HCT116 (cell line): ENCODE results near the gene CSTF3. TPM values are rescaled to one million over a fixed set of nuclear protein-coding genes. Genes with fewer than 3 reads are reported as not detected.

Experiments
- ATAC-seq: fragments of 200-7000 bp; cut with Tn5 transposase; 2 replicates; pipeline ENCODE4 v1.9.1; 2020; ENCODE audit warnings: mild to moderate bottlenecking, moderate library complexity
- BruUV-seq: library from RNA; stranded (reverse); fragments of 400-500 nt; replicated peaks from 2 replicates; lab custom pipeline; 2021; lab: Mats Ljungman, UMichigan
- CTCF ChIA-PET: fragments of 300-600 bp; sonication (Branson Sonifier 250); formaldehyde crosslinking; loops from one replicate; lab custom pipeline; 2021; ENCODE audit warnings: antibody characterized with exemption; lab: Charles Lee
- POLR2A ChIA-PET: fragments of 300-600, 350-600 bp; sonication (Branson Sonifier 250); formaldehyde crosslinking; loops from one replicate; lab custom pipeline; 2021; ENCODE audit warnings: antibody characterized with exemption; lab: Charles Lee
- RAD21 ChIA-PET, 2 experiments: fragments of 300-600 bp; sonication (Branson Sonifier 250); formaldehyde crosslinking; loops; one replicate each; lab custom pipeline; 2023; ENCODE audit warnings: low total read pairs in 2 of 2; ENCODE audit not compliant: uncharacterized antibody in 2 of 2, unreplicated experiment in 2 of 2, low non-redundant PET in 1 of 2; lab: Charles Lee
- DNase-seq: peaks from one replicate; pipeline ENCODE4 v3.0.0-alpha.2; 2010; ENCODE audit warnings: low read depth, low spot score
- H2AFZ ChIP-seq: fragments of 200-600 bp; shearing (Covaris generic), sonication (generic); 2 replicates; pipeline ENCODE4 v1.6.1; 2017; ENCODE audit warnings: low read depth, mixed run types, mixed read lengths, antibody characterized with exemption, low read length; ENCODE audit not compliant: poor library complexity, severe bottlenecking
- H3K27ac ChIP-seq: 2 replicates; pipeline ENCODE4 v1.5.1; 2012; ENCODE audit warnings: low read depth, low read length
- H3K27me3 ChIP-seq: fragments of 200-600 bp; sonication (generic); 2 replicates; pipeline ENCODE4 v1.6.1; 2016; ENCODE audit warnings: mixed run types, low read length, mixed read lengths; ENCODE audit not compliant: insufficient read depth
- H3K36me3 ChIP-seq, 2 experiments: fragments of 200-500 bp in 1 of 2; fragments of 200-600 bp in 1 of 2; sonication (Bioruptor generic) in 1 of 2; sonication (generic) in 1 of 2; 2 replicates each; pipeline versions ENCODE4 v1.5.1 to v1.6.1; 2014 to 2016; ENCODE audit warnings: low read length in 2 of 2, inconsistent platforms in 1 of 2, mixed read lengths in 1 of 2, mixed run types in 1 of 2; ENCODE audit not compliant: insufficient read depth in 2 of 2, control insufficient read depth in 1 of 2
- H3K4me1 ChIP-seq, 2 experiments: fragments of 200-600 bp in 1 of 2; sonication (generic) in 1 of 2; 2 replicates each; pipeline versions ENCODE4 v1.5.1 to v1.6.1; 2012 to 2017; ENCODE audit warnings: low read length in 2 of 2, inconsistent platforms in 1 of 2, mild to moderate bottlenecking in 1 of 2, mixed read lengths in 1 of 2, mixed run types in 1 of 2, moderate library complexity in 1 of 2; ENCODE audit not compliant: insufficient read depth in 2 of 2, control insufficient read depth in 1 of 2
- H3K4me2 ChIP-seq: fragments of 200-600 bp; sonication (generic); 2 replicates; pipeline ENCODE4 v1.6.1; 2017; ENCODE audit warnings: mixed run types, low read length, mixed read lengths
- H3K4me3 ChIP-seq, 2 experiments: fragments of 200-600 bp in 1 of 2; sonication (generic) in 1 of 2; replicated peaks in 1 of 2; 2 replicates each; pipeline ENCODE4 v1.5.1; 2011 to 2016; ENCODE audit warnings: low read length in 2 of 2, control low read depth in 1 of 2, low read depth in 1 of 2, mild to moderate bottlenecking in 1 of 2, mixed read lengths in 1 of 2, mixed run types in 1 of 2
- H3K79me2 ChIP-seq: fragments of 200-600 bp; sonication (generic); 2 replicates; pipeline ENCODE4 v1.6.1; 2017; ENCODE audit warnings: mild to moderate bottlenecking, mixed run types, low read length, moderate library complexity, mixed read lengths; ENCODE audit not compliant: insufficient read depth
- H3K9ac ChIP-seq: fragments of 200-600 bp; sonication (generic); 2 replicates; pipeline ENCODE4 v1.6.1; 2016; ENCODE audit warnings: low read length, mixed read lengths
- H3K9me2 ChIP-seq: fragments of 200-600 bp; sonication (generic), shearing (Covaris generic); 2 replicates; pipeline ENCODE4 v1.6.1; 2017; ENCODE audit warnings: mixed run types, mild to moderate bottlenecking, moderate library complexity; ENCODE audit not compliant: insufficient read depth
- H3K9me3 ChIP-seq, 2 experiments: fragments of 200-500 bp in 1 of 2; fragments of 200-600 bp in 1 of 2; sonication (Bioruptor generic) in 1 of 2; sonication (generic) in 1 of 2; 2 replicates each; pipeline ENCODE4 v1.6.1; 2014 to 2017; ENCODE audit warnings: low read length in 2 of 2, mixed read lengths in 2 of 2, inconsistent platforms in 1 of 2, low read depth in 1 of 2, mild to moderate bottlenecking in 1 of 2, mixed run types in 1 of 2, moderate library complexity in 1 of 2; ENCODE audit not compliant: control insufficient read depth in 1 of 2, insufficient read depth in 1 of 2
- H4K20me1 ChIP-seq: fragments of 200-600 bp; sonication (generic), shearing (Covaris generic); 2 replicates; pipeline ENCODE4 v1.6.1; 2017; ENCODE audit warnings: mixed run types, mild to moderate bottlenecking, moderate library complexity; ENCODE audit not compliant: insufficient read depth
- CBX3 ChIP-seq: IDR thresholded peaks from 2 replicates; pipeline ENCODE4 v1.6.1; 2012; ENCODE audit warnings: low read depth
- CEBPB ChIP-seq: IDR thresholded peaks from 2 replicates; pipeline ENCODE4 v1.6.1; 2012; ENCODE audit warnings: low read depth
- EGR1 ChIP-seq: IDR thresholded peaks from 2 replicates; pipeline ENCODE4 v1.6.1; 2012; ENCODE audit warnings: low read depth
- ELF1 ChIP-seq: IDR thresholded peaks from 2 replicates; pipeline ENCODE4 v1.6.1; 2012; ENCODE audit warnings: low read depth, borderline replicate concordance
- EZH2 ChIP-seq: fragments of 200-600 bp; sonication (generic); IDR thresholded peaks from 2 replicates; pipeline ENCODE4 v1.6.1; 2017; ENCODE audit warnings: antibody characterized with exemption, mixed run types
- EZH2phosphoT487 ChIP-seq: fragments of 200-600 bp; IDR thresholded peaks from 2 replicates; pipeline ENCODE4 v1.6.1; 2018; ENCODE audit warnings: antibody characterized with exemption, borderline replicate concordance
- POLR2AphosphoS5 ChIP-seq: IDR thresholded peaks from 2 replicates; pipeline ENCODE4 v1.6.1; 2011; ENCODE audit warnings: mild to moderate bottlenecking, low read depth, low read length, moderate library complexity
- REST ChIP-seq: IDR thresholded peaks from 2 replicates; pipeline ENCODE4 v1.6.1; 2012; ENCODE audit warnings: low read depth
- SIN3A ChIP-seq: IDR thresholded peaks from 2 replicates; pipeline ENCODE4 v1.6.1; 2012; ENCODE audit warnings: low read depth
- SP1 ChIP-seq: IDR thresholded peaks from 2 replicates; pipeline ENCODE4 v1.6.1; 2012; ENCODE audit warnings: low read depth
- YY1 ChIP-seq: IDR thresholded peaks from 2 replicates; pipeline ENCODE4 v1.6.1; 2011; ENCODE audit warnings: low read length, low read depth, moderate library complexity, mild to moderate bottlenecking; ENCODE audit not compliant: insufficient replicate concordance; ENCODE audit errors: extremely low read depth
- ZNF274 ChIP-seq: fragments of 200-500 bp; sonication (Bioruptor generic); IDR thresholded peaks from 2 replicates; pipeline ENCODE4 v1.6.1; 2014; ENCODE audit warnings: mild to moderate bottlenecking, low read depth, low read length, inconsistent platforms
- intact Hi-C: fragments of 100-400 bp; cut with micrococcal nuclease; formaldehyde crosslinking; loops from 2 replicates; pipeline ENCODE4 v1.10.0; 2022
- total RNA-seq: library from RNA; stranded (reverse); gene quantifications from one replicate; pipeline ENCODE4 v1.2.1, GENCODE V29; 2021; ENCODE audit not compliant: unreplicated experiment
- TF ChIP-seq, protein P1 (sequence below): IDR thresholded peaks from 2 replicates; pipeline ENCODE4 v1.6.1; 2011; ENCODE audit warnings: mild to moderate bottlenecking, low read length, moderate library complexity; ENCODE audit not compliant: insufficient replicate concordance; ENCODE audit errors: extremely low read depth
- TF ChIP-seq, protein P2 (sequence below): IDR thresholded peaks from 2 replicates; pipeline ENCODE4 v1.6.1; 2012

CSTF3 gene
- total RNA-seq, 1 experiment from 2014 or later, result 39.3 TPM

DNA sequence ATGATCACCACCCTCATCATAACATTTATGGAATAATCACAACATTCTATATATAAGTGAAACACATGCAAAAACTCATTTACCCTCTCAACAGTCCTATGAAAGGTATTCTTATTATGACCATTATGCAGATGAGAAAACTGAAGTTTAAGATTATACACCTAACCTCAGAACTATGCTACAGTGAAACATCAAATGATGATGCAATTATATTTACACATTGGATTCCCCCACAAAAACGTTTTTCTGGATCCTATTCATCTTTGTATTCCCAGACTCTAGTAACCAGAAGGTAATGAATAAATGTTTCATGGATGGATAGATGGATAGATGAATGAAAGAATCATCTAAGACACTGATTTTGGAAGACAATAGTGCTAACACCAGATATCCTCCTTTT, 67.1 kb downstream of the CSTF3 start:
- ChIA-PET CTCF (no interaction called here), POLR2A (no interaction called here), RAD21 (no interaction called here)
- ATAC-seq (no peak), DNase-seq (no peak)
- Histone ChIP-seq H3K27me3 (no peaks in the 10 kb centered on the region), H3K9ac (no peak overlapping the region), H3K4me3 (no peak overlapping the region), H3K79me2 (no peaks in the 10 kb centered on the region), H4K20me1 (no peaks in the 10 kb centered on the region), H2AFZ (no peak overlapping the region), H3K36me3 (peaks cover 11 to 28% of the 10 kb centered on the region in 2 experiments; a peak in 2 of 4 replicates), H3K4me2 (no peak overlapping the region), H3K9me3 (no peaks in the 10 kb centered on the region), H3K9me2 (no peaks in the 10 kb centered on the region), H3K27ac (no peak overlapping the region), H3K4me1 (no peaks in the 10 kb centered on the region)
- BruUV-seq, result no TSS peak
- intact Hi-C loops, result no loop called here
- TF ChIP-seq CEBPB (no peak), POLR2AphosphoS5 (no peak)

GRCh38 chr11:33089776-33090175, 71.5 kb downstream of the CSTF3 start:
- ChIA-PET POLR2A (no interaction called here), CTCF (no interaction called here), RAD21 (no interaction called here)
- no peaks in the 10 kb centered on the region for H3K4me1 ChIP-seq
- H3K27ac ChIP-seq, result no peak overlapping the region
- intact Hi-C loops, result no loop called here
- ATAC-seq, result no peak
- BruUV-seq, result no TSS peak
- no peak overlapping the region for H3K9ac ChIP-seq
- H3K4me3 ChIP-seq, result no peak overlapping the region
- no peaks in the 10 kb centered on the region for H3K79me2 ChIP-seq
- no peaks in the 10 kb centered on the region for H3K9me3 ChIP-seq
- no peak overlapping the region for H3K4me2 ChIP-seq
- H3K9me2 ChIP-seq, result no peaks in the 10 kb centered on the region
- no peaks in the 10 kb centered on the region for H4K20me1 ChIP-seq
- peaks cover 12 to 22% of the 10 kb centered on the region in 2 experiments; a peak in 3 of 4 replicates for H3K36me3 ChIP-seq
- DNase-seq, result no peak
- no peak overlapping the region for H2AFZ ChIP-seq
- H3K27me3 ChIP-seq, result no peaks in the 10 kb centered on the region
- TF ChIP-seq REST (no peak), YY1 (no peak), SIN3A (no peak), EZH2 (no peak), ZNF274 (no peak), CEBPB (no peak), ELF1 (no peak), SP1 (no peak), EGR1 (no peak), EZH2phosphoT487 (no peak), CBX3 (no peak)
- TF ChIP-seq, protein P1, sequence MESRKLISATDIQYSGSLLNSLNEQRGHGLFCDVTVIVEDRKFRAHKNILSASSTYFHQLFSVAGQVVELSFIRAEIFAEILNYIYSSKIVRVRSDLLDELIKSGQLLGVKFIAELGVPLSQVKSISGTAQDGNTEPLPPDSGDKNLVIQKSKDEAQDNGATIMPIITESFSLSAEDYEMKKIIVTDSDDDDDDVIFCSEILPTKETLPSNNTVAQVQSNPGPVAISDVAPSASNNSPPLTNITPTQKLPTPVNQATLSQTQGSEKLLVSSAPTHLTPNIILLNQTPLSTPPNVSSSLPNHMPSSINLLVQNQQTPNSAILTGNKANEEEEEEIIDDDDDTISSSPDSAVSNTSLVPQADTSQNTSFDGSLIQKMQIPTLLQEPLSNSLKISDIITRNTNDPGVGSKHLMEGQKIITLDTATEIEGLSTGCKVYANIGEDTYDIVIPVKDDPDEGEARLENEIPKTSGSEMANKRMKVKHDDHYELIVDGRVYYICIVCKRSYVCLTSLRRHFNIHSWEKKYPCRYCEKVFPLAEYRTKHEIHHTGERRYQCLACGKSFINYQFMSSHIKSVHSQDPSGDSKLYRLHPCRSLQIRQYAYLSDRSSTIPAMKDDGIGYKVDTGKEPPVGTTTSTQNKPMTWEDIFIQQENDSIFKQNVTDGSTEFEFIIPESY, result no peak
- TF ChIP-seq, protein P2, sequence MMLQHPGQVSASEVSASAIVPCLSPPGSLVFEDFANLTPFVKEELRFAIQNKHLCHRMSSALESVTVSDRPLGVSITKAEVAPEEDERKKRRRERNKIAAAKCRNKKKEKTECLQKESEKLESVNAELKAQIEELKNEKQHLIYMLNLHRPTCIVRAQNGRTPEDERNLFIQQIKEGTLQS, result no peak
